SKM-1 treated with dmso at 0.1 percent for 144 hours (cell line): ENCODE data around the gene TAGLN.

Experiments used
- DNase-seq: peaks from one replicate; lab custom pipeline; 2025; ENCODE audit not compliant: unreplicated experiment; lab: John Stamatoyannopoulos, UW

TAGLN gene

DNA sequence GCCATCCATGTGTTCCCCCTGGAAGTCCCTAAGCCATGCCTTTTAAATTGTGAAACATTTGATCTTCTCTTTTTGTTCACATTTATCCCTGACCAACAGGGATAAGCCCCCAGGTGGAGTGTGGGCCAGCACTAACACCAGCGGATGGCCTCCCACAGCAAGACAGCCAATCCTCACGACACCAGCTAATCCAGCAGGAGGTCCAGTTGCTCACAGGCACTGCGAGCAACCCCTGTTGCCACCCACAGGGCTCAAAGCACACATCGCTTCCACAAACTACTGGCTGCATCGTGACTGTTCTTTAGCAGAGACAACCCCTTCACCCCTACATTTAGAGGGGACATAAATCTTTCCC is 30.7 kb downstream of the TAGLN start:
- no peak for DNase-seq

DNA sequence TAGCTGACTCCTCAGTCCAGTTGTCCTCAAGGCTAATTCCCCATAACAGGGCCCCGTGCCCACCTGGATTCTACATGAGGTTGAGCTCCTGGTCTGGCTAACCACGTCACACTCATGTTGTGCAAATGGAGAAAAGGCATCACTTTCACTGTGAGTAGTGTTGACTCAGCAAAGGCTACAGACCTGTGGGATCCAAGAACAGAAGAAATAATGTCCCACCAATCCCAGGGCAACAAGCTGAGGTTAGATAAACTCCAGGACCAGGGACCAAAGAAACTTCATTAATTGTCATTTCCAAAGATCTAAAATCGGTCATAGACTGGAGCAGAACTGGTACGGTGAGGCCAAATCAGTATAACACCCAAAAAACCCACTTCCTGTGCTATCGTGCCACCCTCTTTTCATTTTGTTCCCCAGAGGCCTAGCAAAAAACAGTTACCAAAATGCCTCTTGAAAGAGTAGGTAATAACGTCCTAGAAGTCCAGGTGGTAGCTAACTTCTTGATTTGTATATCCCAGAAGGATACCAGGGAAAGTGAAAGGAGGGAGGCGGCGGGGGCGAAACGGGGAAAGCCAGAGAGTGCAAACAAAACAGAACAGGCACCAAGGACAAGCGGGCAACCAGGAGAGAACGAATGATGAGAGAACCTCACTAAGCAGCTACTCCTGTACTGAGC is 31.3 kb downstream of the TAGLN start:
- no peak for DNase-seq

DNA sequence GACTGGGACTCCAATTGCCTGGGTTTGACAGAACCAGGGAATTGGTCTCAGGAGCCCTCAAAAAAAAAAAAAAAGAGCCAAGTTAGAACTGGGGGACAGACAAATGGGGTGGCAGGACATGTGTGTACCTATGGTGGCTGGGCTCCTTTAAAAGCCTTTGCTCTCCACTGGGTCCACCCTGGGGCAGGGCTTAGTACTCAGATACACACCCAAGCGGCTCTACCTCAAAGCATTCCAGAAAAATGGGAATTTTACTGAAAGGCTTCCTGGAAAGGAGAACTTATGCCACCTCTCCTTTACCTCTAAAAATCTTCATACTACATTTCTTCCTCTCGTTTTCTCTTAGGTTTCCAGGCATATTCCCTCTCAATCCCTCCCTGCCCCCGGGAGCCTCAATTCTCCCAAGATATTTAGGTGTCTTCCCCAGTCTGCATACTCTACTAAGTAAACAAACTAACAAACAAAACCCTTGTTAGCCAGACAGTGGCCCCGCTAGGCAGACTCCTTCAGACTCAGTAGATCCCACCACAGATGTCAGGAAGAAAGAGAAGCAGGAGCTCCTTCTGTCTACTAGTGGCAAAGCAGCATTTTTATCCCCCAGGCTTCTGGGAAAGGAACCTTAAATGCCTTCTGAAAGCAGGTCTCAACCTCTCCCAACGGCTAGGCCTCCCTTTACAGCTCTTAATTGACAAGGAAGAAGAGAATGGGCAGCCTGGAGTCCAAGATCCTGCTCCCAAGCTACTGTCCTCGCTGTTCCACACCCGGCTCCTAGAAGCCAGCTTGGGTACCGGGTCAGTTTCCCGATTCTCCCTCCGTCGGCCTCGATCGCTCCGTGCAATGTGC is 32.0 kb downstream of the TAGLN start:
- no peak for DNase-seq

DNA sequence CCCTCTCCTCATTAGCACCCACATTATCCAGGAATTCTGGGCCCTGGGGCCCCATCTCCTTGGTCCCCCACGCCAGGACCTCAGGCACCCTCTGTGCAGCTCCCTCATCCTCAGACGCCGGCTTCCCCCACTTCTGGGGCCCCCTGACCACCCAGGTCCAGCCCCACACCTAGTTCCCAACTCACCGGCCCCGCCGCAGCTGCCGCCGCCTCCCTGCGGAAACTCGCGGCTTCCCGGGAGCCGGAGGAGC is 32.6 kb downstream of the TAGLN start, which contains the start of gene PCSK7:
Gene PCSK7 (minus strand): TSS at position 232 of the 250 bp plus-strand sequence. CDS start 2,229 bp downstream, outside the sequence.
- no peak for DNase-seq

DNA sequence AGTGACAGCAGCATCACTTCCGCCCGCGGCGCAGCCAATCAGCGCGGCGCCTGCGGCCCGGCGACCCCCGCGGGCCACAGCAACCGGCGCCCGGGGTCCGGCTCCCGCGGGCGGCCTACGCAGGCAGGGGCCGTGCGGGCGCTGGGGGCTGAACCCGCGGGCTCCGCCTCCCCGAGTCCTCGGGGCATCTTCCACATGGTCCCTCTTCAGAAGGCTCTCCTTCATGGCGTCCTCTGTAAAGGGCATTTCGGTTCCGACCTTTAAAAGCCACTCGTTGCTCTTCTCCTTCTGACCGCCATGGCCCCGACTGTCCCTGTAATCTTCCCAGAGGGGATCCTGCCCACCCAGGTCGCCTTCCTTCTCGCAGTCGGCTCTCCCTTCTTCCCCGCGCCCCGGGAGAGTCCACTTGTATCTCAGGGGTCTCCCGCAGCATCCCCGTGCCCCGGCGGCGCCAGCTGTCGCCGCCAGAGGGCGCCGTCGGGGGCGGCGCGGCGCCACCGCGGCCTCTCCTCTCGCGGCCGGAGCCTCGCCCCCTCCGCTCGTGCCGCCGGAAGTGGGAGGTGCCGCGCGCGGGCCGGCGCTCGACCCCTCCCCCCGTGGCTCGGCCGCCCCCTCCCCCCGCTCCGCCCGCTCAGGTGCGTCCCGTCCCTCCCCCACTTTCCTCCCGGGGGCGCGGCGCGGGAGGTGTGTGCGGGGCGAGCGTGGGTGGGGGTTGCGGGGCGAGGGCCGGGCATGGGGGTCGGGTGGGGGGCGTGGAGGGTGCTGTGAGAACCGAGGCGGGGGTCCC is 33.1 kb downstream of the TAGLN start, which contains the start of gene RNF214:
Gene RNF214 (plus strand): TSS at position 580 of the 787 bp plus-strand sequence. CDS start 1,602 bp downstream, outside the sequence.
- peak; percentile 67 for DNase-seq

DNA sequence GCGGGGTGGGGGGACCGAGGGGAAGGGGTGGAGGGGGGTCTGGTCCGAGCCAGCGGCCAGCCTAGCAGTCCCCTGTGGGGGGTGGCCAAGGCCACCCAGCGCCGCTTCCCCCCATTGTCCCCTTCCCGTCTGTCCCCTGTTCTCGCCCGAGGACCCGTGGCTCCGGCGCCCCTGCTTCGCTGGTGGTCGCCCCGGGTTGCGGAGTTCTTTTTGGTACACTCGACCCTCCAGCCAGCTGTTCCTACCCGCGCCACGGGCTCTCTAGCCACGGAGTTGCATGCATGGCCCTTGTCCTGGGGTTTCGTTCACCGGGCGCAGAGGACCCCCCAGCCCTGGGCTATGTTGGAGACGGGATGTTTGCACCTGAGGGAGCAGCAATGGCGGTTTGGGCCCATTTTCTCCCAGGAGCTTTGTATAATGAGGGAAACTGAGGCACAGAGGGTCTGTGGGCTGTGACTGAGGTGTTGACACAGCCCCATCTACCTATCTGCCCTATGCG is 33.8 kb downstream of the TAGLN start:
- DNase-seq = no peak

DNA sequence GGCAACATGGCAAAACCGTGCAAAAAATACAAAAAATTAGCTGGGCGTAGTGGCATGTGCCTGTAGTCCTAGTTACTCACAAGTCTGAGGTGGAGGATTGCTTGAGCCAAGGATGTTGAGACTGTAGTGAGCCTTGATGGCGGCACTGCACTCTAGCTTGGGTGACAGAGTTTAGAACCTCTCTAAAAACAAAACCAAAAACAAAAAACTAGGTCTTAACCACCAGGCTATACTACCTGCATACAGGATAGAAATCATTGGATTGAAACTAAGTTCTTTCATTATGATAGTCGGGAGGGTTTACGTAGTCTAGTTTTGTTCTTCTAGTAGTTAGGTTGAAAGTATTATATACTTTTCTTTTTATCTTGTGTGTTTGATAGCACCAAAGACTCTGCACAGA is 39.1 kb downstream of the TAGLN start:
- no peak for DNase-seq

DNA sequence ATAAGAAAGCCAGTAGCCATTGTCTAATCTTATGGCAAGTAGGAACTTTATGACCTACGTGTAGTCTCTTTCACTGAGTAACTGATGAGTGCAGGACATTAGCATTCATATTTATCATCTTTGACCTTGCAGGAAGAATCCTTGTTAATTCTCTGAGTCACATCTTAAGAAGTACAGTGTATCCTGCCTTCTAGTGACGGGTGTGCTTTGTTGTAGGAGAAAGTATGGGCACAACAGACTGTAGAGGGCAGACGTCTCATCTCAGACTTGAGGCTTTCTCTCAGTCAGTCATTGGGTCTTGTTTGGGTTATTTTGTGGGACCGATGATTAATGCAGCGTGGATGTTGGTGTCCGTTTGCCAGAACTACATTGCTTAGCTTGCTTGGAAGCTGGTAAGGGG is 40.1 kb downstream of the TAGLN start:
- DNase-seq = no peak

DNA sequence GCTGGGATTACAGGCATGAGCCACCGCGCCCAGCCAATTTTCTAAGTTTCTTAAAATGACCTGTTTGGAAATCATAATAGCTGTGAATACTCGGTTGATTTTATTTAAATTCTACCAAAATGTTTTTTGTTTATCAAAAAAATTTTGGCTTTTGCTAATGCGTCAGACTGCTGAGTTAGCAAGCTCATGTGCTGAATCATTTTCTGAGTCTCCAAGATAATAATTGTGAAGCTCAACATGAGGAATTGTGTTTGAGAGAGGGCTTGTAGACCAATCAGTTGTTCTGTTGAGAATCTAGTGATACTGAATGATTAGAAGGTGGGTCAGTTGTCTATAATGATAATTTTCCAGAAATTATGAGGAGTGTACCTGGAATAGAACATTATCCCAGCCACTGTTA is 49.2 kb downstream of the TAGLN start:
- no peak for DNase-seq

DNA sequence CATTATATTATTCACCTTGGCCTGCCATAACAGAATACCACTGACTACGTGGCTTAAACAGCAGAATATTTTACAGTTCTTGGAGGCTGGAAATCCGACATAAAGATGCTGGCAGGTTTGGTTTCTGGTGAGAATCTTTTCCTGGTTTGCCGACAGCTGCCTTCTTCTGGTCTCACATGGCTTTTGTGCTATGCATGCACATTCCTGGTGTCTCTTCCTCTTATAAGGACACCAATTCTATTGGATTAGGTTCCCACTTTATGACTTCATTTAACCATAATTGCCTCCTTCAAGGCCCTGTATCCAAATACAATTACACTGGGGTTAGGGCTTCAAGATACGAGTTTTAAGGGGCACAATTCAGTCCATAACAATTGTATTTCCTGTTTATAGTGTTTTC is 50.4 kb downstream of the TAGLN start:
- no peak for DNase-seq

DNA sequence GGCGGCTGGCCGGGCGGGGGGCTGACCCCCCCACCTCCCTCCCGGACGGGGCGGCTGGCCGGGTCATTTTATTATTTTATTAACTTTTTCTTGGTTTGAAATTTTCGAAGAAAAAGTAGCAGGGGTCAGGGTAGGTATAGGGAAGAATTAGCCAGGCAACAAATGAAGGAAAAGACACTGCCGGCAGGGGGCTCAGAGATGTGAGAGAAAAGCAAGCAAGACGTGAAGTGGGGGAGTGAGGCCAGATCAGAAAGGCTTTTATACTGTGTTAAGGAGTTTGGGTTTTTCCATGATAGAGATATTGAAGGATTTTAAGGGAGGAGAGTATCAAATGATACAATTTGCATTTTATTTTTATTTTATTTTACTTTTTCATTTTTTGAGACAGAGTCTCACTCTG is 52.3 kb downstream of the TAGLN start:
- DNase-seq = no peak

DNA sequence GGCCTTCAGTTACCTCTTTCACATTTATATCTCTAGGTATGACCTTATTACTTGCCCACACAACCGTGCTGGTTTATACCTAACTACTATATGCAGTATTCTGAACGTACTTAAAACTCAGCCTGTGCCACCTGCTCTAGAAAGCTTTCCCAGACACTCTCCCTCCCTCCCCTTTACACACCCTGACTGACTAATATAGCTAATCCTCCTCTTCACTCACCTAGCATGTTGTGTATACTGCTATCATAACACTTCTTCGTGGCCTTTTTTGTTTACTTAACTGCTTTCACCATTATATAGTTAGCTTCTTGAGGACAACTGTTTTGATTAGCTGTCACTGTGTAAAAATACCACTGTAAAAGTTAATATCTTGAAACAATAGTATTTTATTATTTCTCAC is 56.8 kb downstream of the TAGLN start:
- no peak for DNase-seq

DNA sequence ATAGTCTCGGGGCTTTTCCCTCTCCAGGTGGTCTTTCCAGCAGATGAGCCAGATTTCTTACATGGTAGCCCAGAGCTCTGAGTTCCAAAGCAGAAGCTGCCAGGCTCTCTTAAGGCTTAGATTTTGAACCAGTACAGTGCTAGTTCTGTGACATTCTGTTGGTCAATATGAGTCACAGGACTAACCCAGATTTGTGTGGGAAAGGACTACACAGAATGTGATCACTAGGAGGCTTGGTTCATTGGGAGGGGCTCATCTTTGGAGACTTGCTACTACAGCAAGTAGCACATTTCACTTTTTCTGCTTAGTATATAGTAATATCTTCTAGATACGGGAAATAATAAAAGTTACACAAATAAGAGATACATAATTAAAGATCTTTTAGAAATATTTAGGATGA is 57.4 kb downstream of the TAGLN start:
- DNase-seq = no peak
